GM12873 (cell line): ENCODE data around the gene LRRC28.

Experiments used
- TF ChIP-seq, protein P1 (sequence below): IDR thresholded peaks from 2 replicates; pipeline ENCODE4 v1.5.1; 2012; ENCODE audit warnings: low read depth, mild to moderate bottlenecking, moderate library complexity, low read length, control low read depth; ENCODE audit not compliant: insufficient read depth; ENCODE audit errors: missing control alignments

Gene LRRC28

DNA sequence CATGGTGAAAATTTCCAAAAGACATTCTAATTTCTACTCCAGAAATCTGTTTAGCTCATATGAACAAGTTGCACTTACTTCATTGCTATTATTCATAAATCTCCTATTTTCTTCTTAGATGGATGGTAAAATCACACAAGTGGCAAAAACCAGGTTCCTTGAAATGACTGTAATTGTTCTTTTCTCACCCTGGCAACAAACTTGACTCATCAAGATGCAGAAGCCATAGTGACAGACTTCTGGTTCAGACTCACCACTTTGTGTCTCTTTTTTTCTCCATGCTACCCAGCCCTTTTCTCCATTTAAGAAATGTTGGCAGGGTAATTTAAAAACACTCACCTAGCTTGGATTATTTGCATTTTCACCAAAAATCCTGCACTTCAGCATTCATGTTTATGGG, 82.1 kb downstream of the LRRC28 start:
- TF ChIP-seq, protein P1, sequence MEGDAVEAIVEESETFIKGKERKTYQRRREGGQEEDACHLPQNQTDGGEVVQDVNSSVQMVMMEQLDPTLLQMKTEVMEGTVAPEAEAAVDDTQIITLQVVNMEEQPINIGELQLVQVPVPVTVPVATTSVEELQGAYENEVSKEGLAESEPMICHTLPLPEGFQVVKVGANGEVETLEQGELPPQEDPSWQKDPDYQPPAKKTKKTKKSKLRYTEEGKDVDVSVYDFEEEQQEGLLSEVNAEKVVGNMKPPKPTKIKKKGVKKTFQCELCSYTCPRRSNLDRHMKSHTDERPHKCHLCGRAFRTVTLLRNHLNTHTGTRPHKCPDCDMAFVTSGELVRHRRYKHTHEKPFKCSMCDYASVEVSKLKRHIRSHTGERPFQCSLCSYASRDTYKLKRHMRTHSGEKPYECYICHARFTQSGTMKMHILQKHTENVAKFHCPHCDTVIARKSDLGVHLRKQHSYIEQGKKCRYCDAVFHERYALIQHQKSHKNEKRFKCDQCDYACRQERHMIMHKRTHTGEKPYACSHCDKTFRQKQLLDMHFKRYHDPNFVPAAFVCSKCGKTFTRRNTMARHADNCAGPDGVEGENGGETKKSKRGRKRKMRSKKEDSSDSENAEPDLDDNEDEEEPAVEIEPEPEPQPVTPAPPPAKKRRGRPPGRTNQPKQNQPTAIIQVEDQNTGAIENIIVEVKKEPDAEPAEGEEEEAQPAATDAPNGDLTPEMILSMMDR = no peak

DNA sequence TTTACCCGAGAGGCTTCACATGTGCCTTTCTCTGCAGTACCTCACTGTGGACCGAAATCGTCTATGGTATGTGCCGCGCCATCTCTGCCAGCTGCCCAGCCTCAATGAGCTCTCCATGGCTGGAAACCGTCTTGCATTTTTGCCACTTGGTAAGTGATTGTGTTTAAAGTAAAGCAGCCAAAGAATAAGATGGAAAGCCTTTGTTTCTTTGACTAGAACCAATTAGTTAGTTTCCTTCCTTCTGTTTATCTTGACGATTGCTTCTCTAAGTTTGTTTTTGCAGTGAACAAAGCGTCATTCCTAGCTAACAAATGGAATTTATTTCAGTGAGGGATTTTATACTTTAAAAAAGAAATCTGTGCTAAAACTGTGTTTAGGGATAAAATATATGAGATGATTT, 82.7 kb downstream of the LRRC28 start:
- TF ChIP-seq, protein P1 = no peak

DNA sequence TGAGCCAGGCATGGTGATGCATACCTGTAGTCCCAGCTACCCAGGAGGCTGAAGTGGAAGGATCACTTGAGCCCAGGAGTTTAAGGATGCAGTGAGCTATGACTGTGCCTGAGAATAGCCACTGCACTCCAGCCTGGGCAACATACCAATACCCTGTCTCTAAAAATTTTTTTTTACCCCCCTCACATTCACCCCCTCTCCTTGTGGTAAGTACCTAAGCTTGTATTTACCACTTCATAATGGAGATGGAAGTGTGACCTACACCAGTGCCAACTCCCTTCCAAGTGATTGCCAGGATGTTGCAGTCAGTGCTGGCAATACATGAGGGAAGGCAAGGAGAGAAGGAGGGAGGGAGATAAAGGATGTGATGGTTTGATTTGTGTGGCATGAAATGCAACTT, 84.2 kb downstream of the LRRC28 start:
- TF ChIP-seq, protein P1 = no peak

DNA sequence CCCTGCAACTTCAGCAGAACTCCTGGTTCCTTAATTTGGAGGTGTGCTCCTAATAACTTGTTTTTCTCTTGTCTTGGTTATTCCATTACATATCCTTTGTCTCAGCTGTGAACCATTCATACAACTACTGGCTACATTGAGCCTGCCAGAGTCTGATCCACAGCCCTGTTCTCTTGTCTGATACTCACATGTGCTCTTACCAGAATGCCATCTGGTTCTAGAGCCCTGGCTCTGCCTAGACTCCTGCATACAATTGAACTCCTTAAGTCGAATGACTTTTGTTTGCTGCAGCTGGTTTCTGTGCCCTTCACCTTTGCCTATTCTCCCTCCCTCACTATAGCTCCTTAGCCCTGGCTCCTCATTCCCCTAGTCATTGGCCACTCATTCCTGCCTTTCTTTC, 85.5 kb downstream of the LRRC28 start:
- TF ChIP-seq, protein P1 = no peak

DNA sequence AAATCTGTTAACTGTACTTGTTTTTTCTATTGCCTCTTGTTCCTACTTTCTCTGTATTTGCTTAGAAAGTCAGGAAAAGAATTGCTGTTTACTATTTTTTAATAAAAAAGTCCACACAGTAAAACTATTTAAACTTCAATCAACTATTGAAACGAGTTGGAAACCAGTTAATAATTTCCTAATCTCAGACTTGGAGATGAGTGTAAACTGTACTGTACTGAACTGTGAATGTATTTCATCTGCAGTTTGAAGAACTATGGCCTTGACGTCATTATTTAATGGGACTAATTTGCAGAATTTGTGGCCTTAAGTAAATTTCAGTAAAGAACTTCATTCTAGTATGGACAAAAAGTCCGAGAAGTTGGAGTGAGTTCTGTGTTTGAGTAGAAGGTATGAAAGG, 89.1 kb downstream of the LRRC28 start:
- TF ChIP-seq, protein P1 = no peak

DNA sequence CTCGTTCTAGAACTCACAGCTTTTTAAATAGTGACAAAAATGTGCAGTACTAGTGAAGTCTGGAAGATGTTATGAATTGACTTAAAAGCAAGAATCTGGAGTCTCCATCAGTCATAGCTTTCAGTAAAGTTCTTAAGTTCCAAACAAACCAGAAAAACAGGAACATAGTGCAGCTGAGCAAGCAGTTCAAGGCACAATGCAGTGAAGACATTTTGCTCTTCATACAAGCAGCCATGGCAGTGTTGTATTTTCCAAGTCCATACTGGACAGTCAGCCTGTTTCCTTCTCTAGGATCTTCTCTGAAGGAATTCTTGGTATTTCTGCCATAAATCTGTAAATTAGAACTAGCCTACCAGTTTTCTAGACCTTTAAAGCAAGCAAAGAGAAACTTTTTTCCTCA, 90.5 kb downstream of the LRRC28 start:
- TF ChIP-seq, protein P1 = no peak

DNA sequence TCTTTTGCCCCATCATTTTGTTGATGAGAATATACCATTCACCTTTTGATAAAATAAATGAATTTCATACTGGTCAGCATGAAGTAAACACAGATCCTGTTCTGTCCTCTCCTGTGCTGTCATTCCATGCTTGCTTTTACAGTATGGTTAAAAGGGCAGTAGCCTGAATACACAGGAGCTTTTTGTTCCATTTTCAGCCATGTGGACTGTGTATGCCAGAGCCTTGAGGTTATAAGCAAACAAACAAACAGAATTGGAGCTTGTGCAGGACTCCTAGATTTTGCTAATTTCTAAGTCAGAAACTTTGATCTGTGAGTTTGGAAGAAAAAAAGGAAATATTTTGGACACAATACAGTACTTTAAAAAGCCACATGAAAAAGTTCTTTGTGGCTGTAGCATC, 91.9 kb downstream of the LRRC28 start:
- TF ChIP-seq, protein P1 = no peak
